ENCODE measurements around the gene SSBP3.

Gene SSBP3

GRCh38 chr1:54199765-54200518 lies 206.3 kb downstream of the SSBP3 start, which contains the start of the genes CYB5RL and MRPL37:
Gene CYB5RL, minus strand, starts transcription at chr1:54200030. Its CDS starts 4,414 bp downstream, at chr1:54195616.
Gene MRPL37, plus strand, starts transcription at chr1:54200167. Its CDS starts 77 bp downstream, at chr1:54200244.
- Histone ChIP-seq H3K4me2 (ENCODE audit: low read length) (peak within 1 kb of the TSS; percentile 94), H3K9ac (ENCODE audit: low read length) (peak within 1 kb of the TSS; percentile 93), H3K36me3 (replicated peaks; ENCODE audit: low read depth, low read length) (peaks cover 1% of the 10 kb centered on the region), H2AFZ (ENCODE audit: low read depth, low read length) (peak within 1 kb of the TSS; percentile 51; the same call in 1 of the 2 replicates), H4K20me1 (ENCODE audit: insufficient read depth, low read length) (no peaks in the 10 kb centered on the region), H3K79me2 (ENCODE audit: low read length) (peaks cover 50% of the 10 kb centered on the region), H3K27ac (ENCODE audit: low read length) (peak within 1 kb of the TSS; percentile 28; the same call in 1 of the 2 replicates), H3K27me3 (ENCODE audit: low read depth, low read length) (no peaks in the 10 kb centered on the region), H3K4me3 (ENCODE audit: low read length) (peak within 1 kb of the TSS; percentile 98), H3K9me3 (ENCODE audit: insufficient read depth, low read length) (no peaks in the 10 kb centered on the region), H3K4me1 (ENCODE audit: low read length) (peaks cover 15% of the 10 kb centered on the region)
- TF ChIP-seq CTCF (IDR thresholded peaks at IDR 0.05; ENCODE audit: low read depth, low read length) (no peak), EZH2phosphoT487 (IDR thresholded peaks at IDR 0.05; ENCODE audit: low read depth) (no peak)

- H3K4me2 ChIP-seq (ENCODE audit: low read length) = peak overlapping the region; percentile 94
- no peaks in the 10 kb centered on the region for H3K9me3 ChIP-seq (ENCODE audit: insufficient read depth, low read length)
- H3K79me2 ChIP-seq (ENCODE audit: low read length) = peaks cover 46% of the 10 kb centered on the region
- peak overlapping the region; percentile 93 for H3K9ac ChIP-seq (ENCODE audit: low read length)
- no peak for TF ChIP-seq CTCF (IDR thresholded peaks at IDR 0.05; ENCODE audit: low read depth, low read length)
- peak overlapping the region; percentile 98 for H3K4me3 ChIP-seq (ENCODE audit: low read length)
- H4K20me1 ChIP-seq (ENCODE audit: insufficient read depth, low read length) = no peaks in the 10 kb centered on the region
- no peaks in the 10 kb centered on the region for H3K27me3 ChIP-seq (ENCODE audit: low read depth, low read length)
- no peak overlapping the region; the same call in 1 of the 2 replicates for H3K27ac ChIP-seq (ENCODE audit: low read length)
- no peaks in the 10 kb centered on the region for H3K36me3 ChIP-seq (replicated peaks; ENCODE audit: low read depth, low read length)
- H2AFZ ChIP-seq (ENCODE audit: low read depth, low read length) = peak overlapping the region; percentile 51; the same call in 1 of the 2 replicates
- peaks cover 15% of the 10 kb centered on the region for H3K4me1 ChIP-seq (ENCODE audit: low read length)
Observed at GRCh38 chr1:54199151-54199764, 206.9 kb downstream of the SSBP3 start.

GRCh38 chr1:54193453-54193852 lies 212.7 kb downstream of the SSBP3 start:
- Histone ChIP-seq H3K36me3 (replicated peaks; ENCODE audit: low read depth, low read length) (no peaks in the 10 kb centered on the region), H3K4me3 (ENCODE audit: low read length) (no peak overlapping the region), H3K9me3 (ENCODE audit: insufficient read depth, low read length) (no peaks in the 10 kb centered on the region), H3K27ac (ENCODE audit: low read length) (no peak overlapping the region), H4K20me1 (ENCODE audit: insufficient read depth, low read length) (no peaks in the 10 kb centered on the region), H2AFZ (ENCODE audit: low read depth, low read length) (no peak overlapping the region), H3K4me2 (ENCODE audit: low read length) (no peak overlapping the region), H3K27me3 (ENCODE audit: low read depth, low read length) (no peaks in the 10 kb centered on the region), H3K4me1 (ENCODE audit: low read length) (no peaks in the 10 kb centered on the region), H3K79me2 (ENCODE audit: low read length) (no peaks in the 10 kb centered on the region), H3K9ac (ENCODE audit: low read length) (no peak overlapping the region)
- TF ChIP-seq EZH2phosphoT487 (IDR thresholded peaks at IDR 0.05; ENCODE audit: low read depth) (no peak), CTCF (IDR thresholded peaks at IDR 0.05; ENCODE audit: low read depth, low read length) (no peak)

- TF ChIP-seq EZH2phosphoT487 (IDR thresholded peaks at IDR 0.05; ENCODE audit: low read depth) = no peak
- no peak for TF ChIP-seq CTCF (IDR thresholded peaks at IDR 0.05; ENCODE audit: low read depth, low read length)
- no peaks in the 10 kb centered on the region for H3K9me3 ChIP-seq (ENCODE audit: insufficient read depth, low read length)
- no peaks in the 10 kb centered on the region for H3K36me3 ChIP-seq (replicated peaks; ENCODE audit: low read depth, low read length)
- H3K4me3 ChIP-seq (ENCODE audit: low read length) = no peak overlapping the region
- H3K4me1 ChIP-seq (ENCODE audit: low read length) = no peaks in the 10 kb centered on the region
- no peaks in the 10 kb centered on the region for H3K27me3 ChIP-seq (ENCODE audit: low read depth, low read length)
- H4K20me1 ChIP-seq (ENCODE audit: insufficient read depth, low read length) = no peaks in the 10 kb centered on the region
- H2AFZ ChIP-seq (ENCODE audit: low read depth, low read length) = no peak overlapping the region
- no peaks in the 10 kb centered on the region for H3K79me2 ChIP-seq (ENCODE audit: low read length)
- no peak overlapping the region for H3K27ac ChIP-seq (ENCODE audit: low read length)
- no peak overlapping the region for H3K4me2 ChIP-seq (ENCODE audit: low read length)
- H3K9ac ChIP-seq (ENCODE audit: low read length) = no peak overlapping the region
Observed at GRCh38 chr1:54191525-54191924, 214.7 kb downstream of the SSBP3 start.
